OCI-LY3 (cell line): ENCODE measurements around the gene CD59.

Experiments used
- H2AFZ ChIP-seq: fragments of 200-600, 300-600 bp; shearing (Covaris generic); 2 replicates; pipeline ENCODE4 v1.6.0; 2014; ENCODE audit warnings: antibody characterized with exemption, low read depth, low read length
- H3K27ac ChIP-seq: fragments of 200-600, 300-600 bp; sonication (generic); 2 replicates; pipeline ENCODE4 v1.5.1; 2014; ENCODE audit warnings: mild to moderate bottlenecking, low read length, moderate library complexity, mixed read lengths
- H3K27me3 ChIP-seq: fragments of 200-600, 300-600 bp; sonication (generic); 2 replicates; pipeline ENCODE4 v1.6.1; 2014; ENCODE audit warnings: low read depth, low read length, mixed read lengths
- H3K36me3 ChIP-seq: fragments of 200-600, 300-600 bp; sonication (generic); replicated peaks from 2 replicates; pipeline ENCODE3; 2014; ENCODE audit warnings: low read depth, low read length, mixed read lengths
- H3K4me1 ChIP-seq: fragments of 300-600, 200-600 bp; sonication (generic); 2 replicates; pipeline ENCODE4 v1.6.1; 2014; ENCODE audit warnings: low read length, mixed read lengths
- H3K4me2 ChIP-seq: fragments of 200-600, 300-600 bp; sonication (generic); 2 replicates; pipeline ENCODE4 v1.6.1; 2014; ENCODE audit warnings: low read length, mixed read lengths
- H3K4me3 ChIP-seq: fragments of 300-600, 200-600 bp; sonication (generic); 2 replicates; pipeline ENCODE4 v1.5.1; 2014; ENCODE audit warnings: antibody characterized with exemption, mild to moderate bottlenecking, low read length, moderate library complexity
- H3K79me2 ChIP-seq: fragments of 300-600, 200-600 bp; shearing (Covaris generic); 2 replicates; pipeline ENCODE4 v1.6.1; 2014; ENCODE audit warnings: mild to moderate bottlenecking, low read length, mixed read lengths
- H3K9ac ChIP-seq: fragments of 300-600, 200-600 bp; shearing (Covaris generic); 2 replicates; pipeline ENCODE4 v1.6.0; 2014; ENCODE audit warnings: mild to moderate bottlenecking, low read length, moderate library complexity
- H3K9me3 ChIP-seq: fragments of 200-600, 300-600 bp; shearing (Covaris generic); 2 replicates; pipeline ENCODE4 v1.6.1; 2014; ENCODE audit warnings: low read length, mixed read lengths; ENCODE audit not compliant: insufficient read depth
- H4K20me1 ChIP-seq: fragments of 200-600, 300-600 bp; sonication (generic); 2 replicates; pipeline ENCODE4 v1.6.1; 2016; ENCODE audit warnings: low read length, mixed read lengths; ENCODE audit not compliant: insufficient read depth
- CTCF ChIP-seq: fragments of 200-600, 300-600 bp; sonication (generic); IDR thresholded peaks from 2 replicates; pipeline ENCODE4 v1.5.1; 2014; ENCODE audit warnings: antibody characterized with exemption, low read length, low read depth
- EZH2phosphoT487 ChIP-seq: fragments of 200-600 bp; shearing (Covaris generic); IDR thresholded peaks from 2 replicates; pipeline ENCODE4 v1.6.1; 2018; ENCODE audit warnings: antibody characterized with exemption, mixed run types, low read depth

CD59 gene

GRCh38 chr11:33674035-33674814, 62.0 kb downstream of the CD59 start:
- no peak overlapping the region for H2AFZ ChIP-seq

GRCh38 chr11:33672273-33672672, 64.0 kb downstream of the CD59 start:
- H3K27ac ChIP-seq = no peak overlapping the region
- H3K79me2 ChIP-seq = no peaks in the 10 kb centered on the region
- no peaks in the 10 kb centered on the region for H3K36me3 ChIP-seq
- no peak for TF ChIP-seq CTCF
- H3K4me3 ChIP-seq = no peak overlapping the region
- H3K27me3 ChIP-seq = peaks cover 20% of the 10 kb centered on the region; the same call in 1 of the 2 replicates
- H3K9me3 ChIP-seq = no peaks in the 10 kb centered on the region
- H4K20me1 ChIP-seq = no peaks in the 10 kb centered on the region
- no peak overlapping the region for H2AFZ ChIP-seq
- H3K9ac ChIP-seq = no peak overlapping the region
- no peaks in the 10 kb centered on the region for H3K4me1 ChIP-seq
- no peak overlapping the region for H3K4me2 ChIP-seq

More at GRCh38 chr11:33674035-33674814, 62.0 kb downstream of the CD59 start:
- H3K79me2 ChIP-seq = no peaks in the 10 kb centered on the region
- H3K4me2 ChIP-seq = no peak overlapping the region
- H3K9me3 ChIP-seq = no peaks in the 10 kb centered on the region
- H3K4me1 ChIP-seq = peaks cover 8% of the 10 kb centered on the region
- no peak overlapping the region for H3K4me3 ChIP-seq
- no peaks in the 10 kb centered on the region for H4K20me1 ChIP-seq
- H3K9ac ChIP-seq = no peak overlapping the region
- H3K36me3 ChIP-seq = no peaks in the 10 kb centered on the region
- TF ChIP-seq EZH2phosphoT487 = no peak
- no peak for TF ChIP-seq CTCF
- H3K27ac ChIP-seq = no peak overlapping the region
- H3K27me3 ChIP-seq = peaks cover 25% of the 10 kb centered on the region; the same call in 1 of the 2 replicates

DNA sequence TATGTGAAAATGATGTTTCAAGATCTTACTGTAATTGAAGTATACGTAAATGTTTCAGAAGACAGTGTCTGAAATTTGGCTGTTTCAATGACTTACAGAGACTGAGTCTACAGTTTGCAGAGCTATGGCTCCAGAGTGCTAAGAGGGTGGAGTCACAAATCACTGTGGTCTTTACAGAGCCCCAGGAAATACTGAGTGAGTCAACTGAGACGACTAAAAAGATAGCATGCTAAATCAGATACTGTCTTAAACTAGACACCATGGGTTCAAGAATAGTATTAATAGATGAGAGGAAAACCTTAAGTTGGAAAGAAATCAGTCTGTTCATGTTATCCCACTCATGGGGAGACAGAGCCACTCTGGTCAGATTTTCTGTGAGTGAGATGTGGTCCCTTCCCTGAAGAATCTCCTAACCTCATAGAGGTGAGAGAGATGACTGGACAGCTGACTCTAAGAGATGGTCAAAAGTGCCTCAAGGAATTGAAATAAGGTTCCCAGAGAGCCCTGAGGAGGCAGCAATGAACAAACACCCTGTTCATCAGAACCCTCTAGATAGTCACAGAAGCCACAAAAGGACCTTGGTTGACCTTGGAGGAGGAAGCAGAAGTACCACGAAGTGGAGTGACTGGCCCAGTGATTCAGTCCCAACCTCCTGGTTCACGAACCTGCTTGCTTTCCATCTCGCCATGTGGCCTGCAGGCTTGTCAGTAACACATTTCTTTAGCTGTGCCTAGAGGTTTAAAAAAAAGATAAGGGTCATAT, 65.8 kb downstream of the CD59 start:
- Histone ChIP-seq H3K36me3 (no peaks in the 10 kb centered on the region), H3K4me1 (no peaks in the 10 kb centered on the region), H3K4me3 (no peak overlapping the region), H3K4me2 (no peak overlapping the region), H3K9ac (no peak overlapping the region), H3K79me2 (no peaks in the 10 kb centered on the region), H3K9me3 (no peaks in the 10 kb centered on the region), H3K27ac (no peak overlapping the region), H2AFZ (no peak overlapping the region), H4K20me1 (no peaks in the 10 kb centered on the region), H3K27me3 (peaks cover 20% of the 10 kb centered on the region; the same call in 1 of the 2 replicates)
- TF ChIP-seq EZH2phosphoT487 (no peak), CTCF (no peak)

GRCh38 chr11:33669598-33670249, 66.5 kb downstream of the CD59 start:
- Histone ChIP-seq H3K27me3 (peaks cover 20% of the 10 kb centered on the region; the same call in 1 of the 2 replicates), H3K36me3 (no peaks in the 10 kb centered on the region), H3K9ac (no peak overlapping the region), H2AFZ (no peak overlapping the region), H3K4me1 (no peaks in the 10 kb centered on the region), H3K4me3 (no peak overlapping the region), H4K20me1 (no peaks in the 10 kb centered on the region), H3K9me3 (no peaks in the 10 kb centered on the region), H3K79me2 (no peaks in the 10 kb centered on the region), H3K4me2 (no peak overlapping the region), H3K27ac (no peak overlapping the region)
- TF ChIP-seq CTCF = no peak
- TF ChIP-seq EZH2phosphoT487 = no peak
